ENCODE results near the gene DNAI4. TPM values are rescaled to one million over a fixed set of nuclear protein-coding genes. Genes with fewer than 3 reads are reported as not detected.

Gene DNAI4
- total and polyA plus RNA-seq, 2 experiments from 2014 or later, result 0.90 to 3.8 TPM

GRCh38 chr1:66777831-66778230, 146.8 kb downstream of the DNAI4 start (continued):
- TF ChIP-seq, protein P1, sequence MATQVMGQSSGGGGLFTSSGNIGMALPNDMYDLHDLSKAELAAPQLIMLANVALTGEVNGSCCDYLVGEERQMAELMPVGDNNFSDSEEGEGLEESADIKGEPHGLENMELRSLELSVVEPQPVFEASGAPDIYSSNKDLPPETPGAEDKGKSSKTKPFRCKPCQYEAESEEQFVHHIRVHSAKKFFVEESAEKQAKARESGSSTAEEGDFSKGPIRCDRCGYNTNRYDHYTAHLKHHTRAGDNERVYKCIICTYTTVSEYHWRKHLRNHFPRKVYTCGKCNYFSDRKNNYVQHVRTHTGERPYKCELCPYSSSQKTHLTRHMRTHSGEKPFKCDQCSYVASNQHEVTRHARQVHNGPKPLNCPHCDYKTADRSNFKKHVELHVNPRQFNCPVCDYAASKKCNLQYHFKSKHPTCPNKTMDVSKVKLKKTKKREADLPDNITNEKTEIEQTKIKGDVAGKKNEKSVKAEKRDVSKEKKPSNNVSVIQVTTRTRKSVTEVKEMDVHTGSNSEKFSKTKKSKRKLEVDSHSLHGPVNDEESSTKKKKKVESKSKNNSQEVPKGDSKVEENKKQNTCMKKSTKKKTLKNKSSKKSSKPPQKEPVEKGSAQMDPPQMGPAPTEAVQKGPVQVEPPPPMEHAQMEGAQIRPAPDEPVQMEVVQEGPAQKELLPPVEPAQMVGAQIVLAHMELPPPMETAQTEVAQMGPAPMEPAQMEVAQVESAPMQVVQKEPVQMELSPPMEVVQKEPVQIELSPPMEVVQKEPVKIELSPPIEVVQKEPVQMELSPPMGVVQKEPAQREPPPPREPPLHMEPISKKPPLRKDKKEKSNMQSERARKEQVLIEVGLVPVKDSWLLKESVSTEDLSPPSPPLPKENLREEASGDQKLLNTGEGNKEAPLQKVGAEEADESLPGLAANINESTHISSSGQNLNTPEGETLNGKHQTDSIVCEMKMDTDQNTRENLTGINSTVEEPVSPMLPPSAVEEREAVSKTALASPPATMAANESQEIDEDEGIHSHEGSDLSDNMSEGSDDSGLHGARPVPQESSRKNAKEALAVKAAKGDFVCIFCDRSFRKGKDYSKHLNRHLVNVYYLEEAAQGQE (IDR thresholded peaks at IDR 0.05; ENCODE audit: unreplicated experiment), result no peak
- TF ChIP-seq CREB1 (CRISPR knock-in tag; IDR thresholded peaks at IDR 0.05; ENCODE audit: low read depth), result no peak
- TF ChIP-seq JUNB (IDR thresholded peaks at IDR 0.05; ENCODE audit: unreplicated experiment), result no peak
- no peak for TF ChIP-seq ETS1 (IDR thresholded peaks at IDR 0.05)

GRCh38 chr1:66775646-66776045, 149.0 kb downstream of the DNAI4 start:
- Histone ChIP-seq H2AFZ (no peak overlapping the region), H3K79me2 (replicated peaks; ENCODE audit: insufficient read depth) (no peaks in the 10 kb centered on the region), H3K36me3 (ENCODE audit: insufficient read depth) (no peaks in the 10 kb centered on the region), H4K20me1 (replicated peaks; ENCODE audit: insufficient read depth) (no peaks in the 10 kb centered on the region), H3K9me2 (ENCODE audit: insufficient read depth) (no peaks in the 10 kb centered on the region), H3K4me1 (ENCODE audit: insufficient read depth) (no peaks in the 10 kb centered on the region), H3K27me3 (ENCODE audit: insufficient read depth) (no peaks in the 10 kb centered on the region), H3F3A (replicated peaks; ENCODE audit: low read depth) (no peaks in the 10 kb centered on the region), H3K4me2 (no peak overlapping the region), H3K27ac (ENCODE audit: low read depth) (no peak overlapping the region), H3K4me3 (no peak overlapping the region)
- Mint-ChIP-seq H3K36me3 (ENCODE audit: low read depth) (peaks cover 10% of the 10 kb centered on the region), H3K27ac (no peak overlapping the region), H3K27me3 (ENCODE audit: insufficient read depth, low read depth, poor library complexity) (no peaks in the 10 kb centered on the region), H3K9me3 (peaks cover 15% of the 10 kb centered on the region), H3K4me3 (no peak overlapping the region), H3K4me1 (no peaks in the 10 kb centered on the region)
- DNase-seq (ENCODE audit: low spot score), result no peak
- ATAC-seq, result no peak
- TF ChIP-seq, protein P1 (IDR thresholded peaks at IDR 0.05; ENCODE audit: unreplicated experiment), result no peak
- TF ChIP-seq NANOG (IDR thresholded peaks at IDR 0.05; ENCODE audit: borderline replicate concordance) (no peak), JUNB (IDR thresholded peaks at IDR 0.05; ENCODE audit: unreplicated experiment) (no peak), CREB1 (CRISPR knock-in tag; IDR thresholded peaks at IDR 0.05; ENCODE audit: low read depth) (no peak), POLR2AphosphoS5 (IDR thresholded peaks at IDR 0.05; ENCODE audit: low read depth) (no peak), ZNF114 (CRISPR knock-in tag; IDR thresholded peaks at IDR 0.05) (no peak), ETS1 (IDR thresholded peaks at IDR 0.05) (no peak), EZH2 (IDR thresholded peaks at IDR 0.05; ENCODE audit: low read depth, unreplicated experiment) (no peak)
- TF ChIP-seq, protein P2, sequence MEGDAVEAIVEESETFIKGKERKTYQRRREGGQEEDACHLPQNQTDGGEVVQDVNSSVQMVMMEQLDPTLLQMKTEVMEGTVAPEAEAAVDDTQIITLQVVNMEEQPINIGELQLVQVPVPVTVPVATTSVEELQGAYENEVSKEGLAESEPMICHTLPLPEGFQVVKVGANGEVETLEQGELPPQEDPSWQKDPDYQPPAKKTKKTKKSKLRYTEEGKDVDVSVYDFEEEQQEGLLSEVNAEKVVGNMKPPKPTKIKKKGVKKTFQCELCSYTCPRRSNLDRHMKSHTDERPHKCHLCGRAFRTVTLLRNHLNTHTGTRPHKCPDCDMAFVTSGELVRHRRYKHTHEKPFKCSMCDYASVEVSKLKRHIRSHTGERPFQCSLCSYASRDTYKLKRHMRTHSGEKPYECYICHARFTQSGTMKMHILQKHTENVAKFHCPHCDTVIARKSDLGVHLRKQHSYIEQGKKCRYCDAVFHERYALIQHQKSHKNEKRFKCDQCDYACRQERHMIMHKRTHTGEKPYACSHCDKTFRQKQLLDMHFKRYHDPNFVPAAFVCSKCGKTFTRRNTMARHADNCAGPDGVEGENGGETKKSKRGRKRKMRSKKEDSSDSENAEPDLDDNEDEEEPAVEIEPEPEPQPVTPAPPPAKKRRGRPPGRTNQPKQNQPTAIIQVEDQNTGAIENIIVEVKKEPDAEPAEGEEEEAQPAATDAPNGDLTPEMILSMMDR (conservative IDR thresholded peaks at IDR 0.05; ENCODE audit: low read depth in 2 of 2), result no peak; a peak in 1 of 4 replicates
